Lung (tissue), 12 donors: ENCODE measurements around the gene MKKS. TPM values are rescaled to one million over a fixed set of nuclear protein-coding genes. Genes with fewer than 3 reads are reported as not detected.
A peak's percentile ranks its signal among the peaks of the same experiment; 100 is the strongest.

Source experiments
- ATAC-seq: fragments of 200-7000 bp; cut with Tn5 transposase; one replicate; pipeline ENCODE4 v1.9.1; 2020; ENCODE audit warnings: moderate number of reproducible peaks; ENCODE audit not compliant: insufficient read depth, low FRiP score
- DNase-seq, 3 donors: peaks; one replicate each; pipeline ENCODE4 v3.0.0-alpha.2; 2013 to 2017
- H3K27ac ChIP-seq, 2 donors: one replicate each; pipeline ENCODE4 v1.5.1; 2013; ENCODE audit warnings: mild to moderate bottlenecking in 2 of 2, moderate library complexity in 2 of 2, control low read depth in 1 of 2, inconsistent platforms in 1 of 2, low read depth in 1 of 2, low read length in 1 of 2
- H3K27me3 ChIP-seq, 3 donors: one replicate each; pipeline ENCODE4 v1.5.1; 2013; ENCODE audit warnings: low read length in 2 of 3; ENCODE audit not compliant: control insufficient read depth in 3 of 3, insufficient read depth in 3 of 3
- H3K36me3 ChIP-seq, 4 donors: one replicate each; pipeline ENCODE4 v1.5.1; 2013; ENCODE audit warnings: low read length in 4 of 4, mild to moderate bottlenecking in 1 of 4, moderate library complexity in 1 of 4; ENCODE audit not compliant: control insufficient read depth in 4 of 4, insufficient read depth in 4 of 4
- H3K4me1 ChIP-seq, 5 donors: one replicate each; pipeline ENCODE4 v1.5.1; 2013; ENCODE audit warnings: low read length in 5 of 5, mild to moderate bottlenecking in 2 of 5, moderate library complexity in 1 of 5; ENCODE audit not compliant: control insufficient read depth in 5 of 5, insufficient read depth in 5 of 5
- H3K4me3 ChIP-seq: one replicate; pipeline ENCODE4 v1.5.1; 2013; ENCODE audit warnings: mild to moderate bottlenecking, control low read depth, moderate library complexity
- H3K9ac ChIP-seq, 2 donors: one replicate each; pipeline ENCODE4 v1.5.1; 2013; ENCODE audit warnings: low read length in 2 of 2, control low read depth in 1 of 2; ENCODE audit not compliant: insufficient read depth in 1 of 2
- H3K9me3 ChIP-seq, 4 donors: one replicate each; pipeline ENCODE4 v1.5.1; 2013; ENCODE audit warnings: low read length in 3 of 4, mild to moderate bottlenecking in 1 of 4, moderate library complexity in 1 of 4; ENCODE audit not compliant: control insufficient read depth in 4 of 4, insufficient read depth in 3 of 4
- WGBS, 2 donors: extraction: QIAGEN DNeasy Blood & Tissue Kit; methylation state at CpG; one replicate each; pipeline ENCODE4 v1.1.7; 2013; 5-methylcytosine and 5-hydroxymethylcytosine counted together
- polyA plus RNA-seq, 2 donors: library from polyadenylated mRNA; stranded (reverse); fragments of 200-250 nt; gene quantifications; one replicate each; pipeline ENCODE4 v1.2.1, GENCODE V29; 2013
- total RNA-seq, 2 donors: library from RNA; depleted of rRNA in 1 of 2; stranded (reverse); fragments of >200 nt in 1 of 2; gene quantifications; one replicate each; pipeline ENCODE4 v1.2.1, GENCODE V29; 2014 to 2021
- TF ChIP-seq, protein P1 (sequence below): IDR thresholded peaks from 2 replicates; pipeline ENCODE4 v1.5.1; 2012; ENCODE audit warnings: mild to moderate bottlenecking; ENCODE audit errors: control extremely low read depth, extremely low read depth
- donor health status: control.
- donor health status: control.
- donor health status: Bipolar disorder and iron deficiency.
- donor health status: healthy.
- donor health status: DM: yes; HTN: yes; CAD: no.

MKKS gene
- total and polyA plus RNA-seq, 4 donors = 12.3 to 15.1 (median 13.1) TPM

DNA sequence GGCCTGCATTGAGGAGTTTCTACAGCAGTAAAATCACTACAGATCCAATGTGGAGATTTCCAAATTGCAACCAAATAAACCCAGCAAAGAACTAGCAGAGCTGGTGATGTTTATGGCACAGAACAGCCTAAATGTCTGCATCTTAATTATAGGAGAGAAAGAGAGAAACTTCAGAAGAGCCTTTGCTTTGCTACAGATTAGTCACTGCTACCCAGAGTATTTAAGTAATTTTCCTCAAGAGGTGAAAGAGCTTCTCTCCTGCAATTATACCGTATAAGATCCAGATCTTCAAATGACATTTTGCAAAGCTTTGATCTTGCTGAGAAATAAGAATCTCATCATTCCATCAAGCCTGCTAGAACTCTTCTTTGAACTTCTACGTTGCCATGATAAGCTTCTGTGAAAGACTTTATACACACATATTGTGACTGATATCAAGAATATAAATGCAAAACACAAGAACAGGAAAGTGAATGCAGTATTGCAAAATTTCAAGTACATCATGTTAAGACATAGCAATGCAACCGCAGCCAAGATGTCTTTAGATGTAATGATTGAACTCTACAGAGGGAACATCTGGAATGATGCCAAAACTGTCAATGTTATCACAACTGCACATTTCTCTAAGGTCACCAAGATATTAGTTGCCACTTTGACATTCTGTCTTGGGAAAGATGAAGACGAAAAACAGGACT is 48.0 kb downstream of the MKKS start:
- H3K4me3 ChIP-seq = no peak overlapping the region
- H3K27ac ChIP-seq = no peak overlapping the region
- peak; percentile 6 for ATAC-seq
- 45 to 65% methylated on average over 4 of the region's 4 CpGs for WGBS, 2 donors
- no peaks in the 10 kb centered on the region for H3K36me3 ChIP-seq
- H3K9ac ChIP-seq = no peak overlapping the region
- no peaks in the 10 kb centered on the region for H3K27me3 ChIP-seq
- H3K9me3 ChIP-seq = peaks cover 0 to 3% (median under 1%) of the 10 kb centered on the region in 4 donors
- H3K4me1 ChIP-seq = peaks cover 0 to 11% (median 0%) of the 10 kb centered on the region in 5 donors
- TF ChIP-seq, protein P1, sequence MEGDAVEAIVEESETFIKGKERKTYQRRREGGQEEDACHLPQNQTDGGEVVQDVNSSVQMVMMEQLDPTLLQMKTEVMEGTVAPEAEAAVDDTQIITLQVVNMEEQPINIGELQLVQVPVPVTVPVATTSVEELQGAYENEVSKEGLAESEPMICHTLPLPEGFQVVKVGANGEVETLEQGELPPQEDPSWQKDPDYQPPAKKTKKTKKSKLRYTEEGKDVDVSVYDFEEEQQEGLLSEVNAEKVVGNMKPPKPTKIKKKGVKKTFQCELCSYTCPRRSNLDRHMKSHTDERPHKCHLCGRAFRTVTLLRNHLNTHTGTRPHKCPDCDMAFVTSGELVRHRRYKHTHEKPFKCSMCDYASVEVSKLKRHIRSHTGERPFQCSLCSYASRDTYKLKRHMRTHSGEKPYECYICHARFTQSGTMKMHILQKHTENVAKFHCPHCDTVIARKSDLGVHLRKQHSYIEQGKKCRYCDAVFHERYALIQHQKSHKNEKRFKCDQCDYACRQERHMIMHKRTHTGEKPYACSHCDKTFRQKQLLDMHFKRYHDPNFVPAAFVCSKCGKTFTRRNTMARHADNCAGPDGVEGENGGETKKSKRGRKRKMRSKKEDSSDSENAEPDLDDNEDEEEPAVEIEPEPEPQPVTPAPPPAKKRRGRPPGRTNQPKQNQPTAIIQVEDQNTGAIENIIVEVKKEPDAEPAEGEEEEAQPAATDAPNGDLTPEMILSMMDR = no peak
- DNase-seq = peak in 2 of 3 donors; percentile 48 to 63

GRCh38 chr20:10381477-10381876 is 52.5 kb downstream of the MKKS start:
- Histone ChIP-seq H3K9me3 (no peaks in the 10 kb centered on the region), H3K4me3 (no peak overlapping the region), H3K27me3 (no peaks in the 10 kb centered on the region), H3K27ac (no peak overlapping the region), H3K36me3 (no peaks in the 10 kb centered on the region), H3K9ac (no peak overlapping the region), H3K4me1 (peaks cover 0 to 7% (median 0%) of the 10 kb centered on the region in 5 donors)
- TF ChIP-seq, protein P1 = no peak
- 80 to 86% methylated on average over 2 of the region's 2 CpGs for WGBS, 2 donors
- no peak for DNase-seq
- ATAC-seq = no peak

DNA sequence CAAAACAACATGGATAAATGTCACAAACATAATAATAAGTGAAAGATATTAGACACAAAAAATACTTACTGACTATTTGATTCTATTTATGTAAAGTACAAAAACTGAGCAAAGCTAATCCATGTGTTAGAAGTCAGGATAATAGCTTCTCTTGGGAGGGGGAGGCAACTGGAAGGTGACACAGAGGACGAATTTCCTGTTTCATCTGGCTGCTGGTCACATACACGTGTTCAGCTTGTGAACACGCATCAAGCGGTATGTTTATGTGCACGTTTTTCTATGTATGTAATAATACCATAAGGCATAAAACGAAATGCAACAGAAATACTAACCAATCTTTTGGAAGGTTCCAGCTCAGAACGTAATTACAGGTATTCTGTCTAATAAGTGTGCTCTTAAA is 54.3 kb downstream of the MKKS start:
- 59 to 84% methylated on average over 7 of the region's 7 CpGs for WGBS, 2 donors
- H3K9ac ChIP-seq = no peak overlapping the region
- DNase-seq = peak in 1 of 3 donors; percentile 15
- no peaks in the 10 kb centered on the region for H3K27me3 ChIP-seq
- no peaks in the 10 kb centered on the region for H3K36me3 ChIP-seq
- ATAC-seq = no peak
- H3K4me1 ChIP-seq = no peaks in the 10 kb centered on the region
- no peak overlapping the region for H3K27ac ChIP-seq
- TF ChIP-seq, protein P1 = no peak
- H3K4me3 ChIP-seq = no peak overlapping the region
- no peaks in the 10 kb centered on the region for H3K9me3 ChIP-seq
